HEK293 (cell line): ENCODE results near the gene PLCL1.

ENCODE experiments used
- CTCF ChIA-PET: fragments of 350-600 bp; formaldehyde crosslinking; extraction: SDS; loops from one replicate; lab custom pipeline; 2021; ENCODE audit warnings: antibody characterized with exemption; lab: Yijun Ruan, JAX
- POLR2A ChIA-PET: fragments of 300-600 bp; formaldehyde crosslinking; extraction: SDS; loops from one replicate; lab custom pipeline; 2020; ENCODE audit warnings: antibody characterized with exemption, inconsistent platforms; lab: Yijun Ruan, JAX
- H3K27ac ChIP-seq: fragments of 200-500 bp; sonication (Bioruptor generic); 2 replicates; pipeline ENCODE4 v1.5.1; 2014; ENCODE audit warnings: low read depth, low read length, control low read depth, inconsistent platforms; ENCODE audit errors: extremely low read depth
- H3K36me3 ChIP-seq, 2 experiments: fragments of 200-500 bp in 1 of 2; sonication (Bioruptor generic) in 1 of 2; 1 replicate in 1 of 2; 2 replicates in 1 of 2; pipeline ENCODE4 v1.5.1; 2014 to 2017; ENCODE audit warnings: inconsistent platforms in 2 of 2, low read length in 2 of 2; ENCODE audit not compliant: control insufficient read depth in 2 of 2, insufficient read depth in 1 of 2
- H3K4me1 ChIP-seq: fragments of 200-500 bp; sonication (Bioruptor generic); 2 replicates; pipeline ENCODE4 v1.5.1; 2014; ENCODE audit warnings: mild to moderate bottlenecking, low read length, inconsistent platforms; ENCODE audit not compliant: control insufficient read depth, insufficient read depth
- H3K4me3 ChIP-seq: 2 replicates; pipeline ENCODE4 v1.5.1; 2011; ENCODE audit warnings: low read depth, mild to moderate bottlenecking, control low read depth, low read length, moderate library complexity
- H3K9me3 ChIP-seq: fragments of 200-500 bp; sonication (Bioruptor generic); 2 replicates; pipeline ENCODE4 v1.5.1; 2014; ENCODE audit warnings: low read depth, low read length, inconsistent platforms; ENCODE audit not compliant: control insufficient read depth, insufficient read depth
- IKZF3 ChIP-seq: fragments of 450-650 bp; IDR thresholded peaks from 2 replicates; pipeline ENCODE4 v1.5.0; 2018; ENCODE audit warnings: missing biosample characterization, mild to moderate bottlenecking, missing genetic modification characterization, moderate library complexity
- KLF10 ChIP-seq: fragments of 450-650 bp; IDR thresholded peaks from 2 replicates; pipeline ENCODE4 v1.5.1; 2018; ENCODE audit warnings: missing biosample characterization, mild to moderate bottlenecking, missing genetic modification characterization
- ZBTB6 ChIP-seq: fragments of 450-650 bp; formaldehyde crosslinking; IDR thresholded peaks from 2 replicates; pipeline ENCODE4 v1.5.1; 2017; ENCODE audit warnings: missing biosample characterization, missing genetic modification characterization
- ZBTB8A ChIP-seq: fragments of 450-650 bp; formaldehyde crosslinking; IDR thresholded peaks from 2 replicates; pipeline ENCODE4 v1.5.1; 2016; ENCODE audit warnings: missing biosample characterization, missing genetic modification characterization
- ZNF114 ChIP-seq: fragments of 450-650 bp; formaldehyde crosslinking; IDR thresholded peaks from 2 replicates; pipeline ENCODE4 v1.5.0; 2017; ENCODE audit warnings: missing biosample characterization, missing genetic modification characterization
- ZNF133 ChIP-seq: fragments of 450-650 bp; formaldehyde crosslinking; IDR thresholded peaks from 2 replicates; pipeline ENCODE4 v1.5.1; 2016; ENCODE audit warnings: missing biosample characterization, missing genetic modification characterization
- ZNF157 ChIP-seq: fragments of 450-650 bp; formaldehyde crosslinking; IDR thresholded peaks from 2 replicates; pipeline ENCODE4 v1.5.1; 2016; ENCODE audit warnings: missing biosample characterization, missing genetic modification characterization
- ZNF18 ChIP-seq: fragments of 450-650 bp; formaldehyde crosslinking; IDR thresholded peaks from 2 replicates; pipeline ENCODE4 v1.5.1; 2016; ENCODE audit warnings: missing biosample characterization, missing genetic modification characterization
- ZNF19 ChIP-seq: fragments of 450-650 bp; formaldehyde crosslinking; IDR thresholded peaks from 2 replicates; pipeline ENCODE4; 2016; ENCODE audit warnings: missing biosample characterization, missing genetic modification characterization, low read depth
- ZNF280D ChIP-seq: fragments of 450-650 bp; formaldehyde crosslinking; IDR thresholded peaks from 2 replicates; pipeline ENCODE4 v1.5.1; 2016; ENCODE audit warnings: missing biosample characterization, missing genetic modification characterization
- ZNF311 ChIP-seq: fragments of 450-650 bp; formaldehyde crosslinking; IDR thresholded peaks from 2 replicates; pipeline ENCODE4 v1.5.1; 2017; ENCODE audit warnings: missing biosample characterization, missing genetic modification characterization, borderline replicate concordance
- ZNF335 ChIP-seq: fragments of 450-650 bp; formaldehyde crosslinking; conservative IDR thresholded peaks from 2 replicates; pipeline ENCODE4 v1.5.1; 2016; ENCODE audit warnings: missing biosample characterization, missing genetic modification characterization
- ZNF362 ChIP-seq: fragments of 450-650 bp; formaldehyde crosslinking; IDR thresholded peaks from 2 replicates; pipeline ENCODE4 v1.5.1; 2016; ENCODE audit warnings: missing biosample characterization, missing genetic modification characterization
- ZNF37A ChIP-seq: fragments of 450-650 bp; IDR thresholded peaks from 2 replicates; pipeline ENCODE4 v1.5.1; 2018; ENCODE audit warnings: missing biosample characterization, missing genetic modification characterization
- ZNF473 ChIP-seq: fragments of 450-650 bp; formaldehyde crosslinking; IDR thresholded peaks from 2 replicates; pipeline ENCODE4 v1.5.1; 2017; ENCODE audit warnings: missing biosample characterization, missing genetic modification characterization
- ZNF488 ChIP-seq: fragments of 450-650 bp; formaldehyde crosslinking; IDR thresholded peaks from 2 replicates; pipeline ENCODE4 v1.5.1; 2016; ENCODE audit warnings: missing biosample characterization, missing genetic modification characterization
- ZNF549 ChIP-seq: fragments of 450-650 bp; IDR thresholded peaks from 2 replicates; pipeline ENCODE4 v1.5.1; 2018; ENCODE audit warnings: missing biosample characterization, missing genetic modification characterization, mild to moderate bottlenecking, inconsistent platforms, moderate library complexity
- ZNF560 ChIP-seq: fragments of 450-650 bp; formaldehyde crosslinking; IDR thresholded peaks from 2 replicates; pipeline ENCODE4 v1.5.1; 2017; ENCODE audit warnings: missing biosample characterization, missing genetic modification characterization, borderline replicate concordance
- ZNF596 ChIP-seq: fragments of 450-650 bp; IDR thresholded peaks from 2 replicates; pipeline ENCODE4 v1.5.0; 2018; ENCODE audit warnings: missing biosample characterization, mild to moderate bottlenecking, missing genetic modification characterization, moderate library complexity

PLCL1 gene

GRCh38 chr2:198073253-198073652 is 268.9 kb downstream of the PLCL1 start (continued):
- TF ChIP-seq ZNF362 (no peak), ZNF133 (tag by site-specific recombination) (no peak), ZNF157 (tag by site-specific recombination) (no peak)

GRCh38 chr2:198077477-198077876 is 273.1 kb downstream of the PLCL1 start:
- Histone ChIP-seq H3K36me3 (no peaks in the 10 kb centered on the region), H3K27ac (no peak overlapping the region), H3K4me3 (no peak overlapping the region), H3K4me1 (no peaks in the 10 kb centered on the region), H3K9me3 (no peaks in the 10 kb centered on the region)
- no peak for TF ChIP-seq ZBTB8A (tag by site-specific recombination)
- no peak for TF ChIP-seq ZNF311
- no peak for TF ChIP-seq ZNF549 (tag by site-specific recombination)
- POLR2A ChIA-PET = no interaction called here
- CTCF ChIA-PET = interaction anchor here (1.1 kb wide), 1 partner anchor 24 kb away, joined by 4 read pairs; no protein-coding TSS in a partner anchor

- TF ChIP-seq ZNF335 (tag by site-specific recombination) (no peak), ZNF596 (tag by site-specific recombination) (no peak), ZNF473 (tag by site-specific recombination) (no peak), ZNF37A (tag by site-specific recombination) (no peak), ZNF560 (no peak), ZNF114 (tag by site-specific recombination) (no peak), ZBTB6 (tag by site-specific recombination) (no peak), ZNF19 (tag by site-specific recombination) (no peak), ZNF280D (tag by site-specific recombination) (no peak), KLF10 (tag by site-specific recombination) (no peak), ZNF488 (tag by site-specific recombination) (no peak), IKZF3 (tag by site-specific recombination) (no peak), ZNF18 (tag by site-specific recombination) (no peak)
- Histone ChIP-seq H3K36me3 (no peaks in the 10 kb centered on the region), H3K9me3 (no peaks in the 10 kb centered on the region), H3K4me3 (no peak overlapping the region), H3K4me1 (no peaks in the 10 kb centered on the region), H3K27ac (no peak overlapping the region)
- ChIA-PET POLR2A (no interaction called here), CTCF (no interaction called here)
Observed at GRCh38 chr2:198080879-198081765, 276.7 kb downstream of the PLCL1 start.
